Uterus (tissue), 4 donors: ENCODE data around the gene ARHGAP15. TPM values are rescaled to one million over a fixed set of nuclear protein-coding genes. Genes with fewer than 3 reads are reported as not detected.

Experiments used
- DNase-seq, 2 donors: peaks; one replicate each; pipeline ENCODE4 v3.0.0-alpha.2; 2019 to 2020
- H3K27ac ChIP-seq, 2 donors: fragments of 200-600 bp; sonication (generic); 1 replicate in 1 of 2; 2 replicates in 1 of 2; pipeline ENCODE4 v1.5.1; 2016 to 2018
- H3K27me3 ChIP-seq, 2 donors: fragments of 200-600 bp; sonication (generic); one replicate each; pipeline ENCODE4 v1.5.1; 2018 to 2019; ENCODE audit warnings: control low read depth in 1 of 2
- H3K36me3 ChIP-seq, 2 donors: fragments of 200-600 bp; sonication (generic); one replicate each; pipeline ENCODE4 v1.5.1; 2019; ENCODE audit warnings: control low read depth in 1 of 2
- H3K4me1 ChIP-seq, 2 donors: fragments of 200-600 bp; sonication (generic); one replicate each; pipeline ENCODE4 v1.5.1; 2018 to 2019; ENCODE audit warnings: control low read depth in 1 of 2
- H3K4me3 ChIP-seq, 2 donors: fragments of 200-600 bp; sonication (generic); 1 replicate in 1 of 2; 2 replicates in 1 of 2; pipeline ENCODE4 v1.5.1; 2018 to 2019; ENCODE audit warnings: mild to moderate bottlenecking in 1 of 2
- H3K9me3 ChIP-seq, 2 donors: fragments of 200-600 bp; sonication (generic); one replicate each; pipeline ENCODE4 v1.5.1; 2019; ENCODE audit warnings: control low read depth in 1 of 2
- CTCF ChIP-seq, 4 experiments: fragments of 200-600 bp in 2 of 4; fragments of 450-650 bp in 2 of 4; sonication (generic) in 2 of 4; IDR thresholded peaks; one replicate each; pipeline ENCODE4 v1.5.1; 2016 to 2019; ENCODE audit warnings: antibody characterized with exemption in 4 of 4, mild to moderate bottlenecking in 2 of 4, moderate library complexity in 1 of 4
- POLR2A ChIP-seq, 2 donors: fragments of 450-650 bp; IDR thresholded peaks; one replicate each; pipeline ENCODE4 v1.6.1; 2016; ENCODE audit warnings: antibody characterized with exemption in 2 of 2, mild to moderate bottlenecking in 1 of 2, moderate library complexity in 1 of 2
- intact Hi-C: fragments of 100-400 bp; cut with DNase I; formaldehyde crosslinking; loops from one replicate; pipeline ENCODE4 v1.15.1; 2023; ENCODE audit warnings: low total_unique reads
- total RNA-seq, 4 donors: library from RNA; depleted of rRNA in 3 of 4; stranded (reverse); fragments of >200 nt in 3 of 4; gene quantifications; one replicate each; pipeline versions ENCODE4 v1.1.0 to v1.2.4, GENCODE V29; 2014 to 2023
- donor health status: DM: yes; HTN: yes; CAD: no.

Gene ARHGAP15
- total RNA-seq, 4 donors from 2014 or later = 0.88 to 28.4 (median 6.6) TPM

GRCh38 chr2:143473820-143474219 is 344.6 kb downstream of the ARHGAP15 start:
- Histone ChIP-seq H3K36me3 (no peaks in the 10 kb centered on the region), H3K27me3 (no peaks in the 10 kb centered on the region), H3K9me3 (no peaks in the 10 kb centered on the region), H3K4me1 (no peaks in the 10 kb centered on the region), H3K27ac (no peak overlapping the region), H3K4me3 (no peak overlapping the region)
- DNase-seq = no peak
- intact Hi-C loops = no loop called here
- no peak for TF ChIP-seq POLR2A (IDR thresholded peaks at IDR 0.05)
- TF ChIP-seq CTCF (IDR thresholded peaks at IDR 0.05) = no peak

GRCh38 chr2:143474586-143474985 is 345.4 kb downstream of the ARHGAP15 start:
- Histone ChIP-seq H3K9me3 (no peaks in the 10 kb centered on the region), H3K4me1 (no peaks in the 10 kb centered on the region), H3K36me3 (no peaks in the 10 kb centered on the region), H3K27ac (peak overlapping the region in 1 of 2 donors; percentile 30), H3K4me3 (no peak overlapping the region), H3K27me3 (no peaks in the 10 kb centered on the region)
- DNase-seq = no peak
- intact Hi-C loops = no loop called here
- TF ChIP-seq CTCF (IDR thresholded peaks at IDR 0.05) (no peak), POLR2A (IDR thresholded peaks at IDR 0.05) (no peak)

- Histone ChIP-seq H3K36me3 (no peaks in the 10 kb centered on the region), H3K27ac (peak overlapping the region in 1 of 2 donors; percentile 30), H3K27me3 (no peaks in the 10 kb centered on the region), H3K4me1 (no peaks in the 10 kb centered on the region), H3K4me3 (no peak overlapping the region), H3K9me3 (no peaks in the 10 kb centered on the region)
- DNase-seq = no peak
- intact Hi-C loops = no loop called here
- TF ChIP-seq POLR2A (IDR thresholded peaks at IDR 0.05) (no peak), CTCF (IDR thresholded peaks at IDR 0.05) (no peak)
These were observed 346.0 kb downstream of the ARHGAP15 start for GRCh38 chr2:143475041-143475776.

- Histone ChIP-seq H3K27ac (no peak overlapping the region), H3K4me3 (no peak overlapping the region), H3K9me3 (no peaks in the 10 kb centered on the region), H3K27me3 (no peaks in the 10 kb centered on the region), H3K4me1 (no peaks in the 10 kb centered on the region), H3K36me3 (no peaks in the 10 kb centered on the region)
- intact Hi-C loops = no loop called here
- TF ChIP-seq POLR2A (IDR thresholded peaks at IDR 0.05) = no peak
- no peak for TF ChIP-seq CTCF (IDR thresholded peaks at IDR 0.05)
- DNase-seq = no peak
These were observed 347.3 kb downstream of the ARHGAP15 start for GRCh38 chr2:143476336-143477087.
